ENCODE measurements around the gene ST6GALNAC1.

The ST6GALNAC1 gene

DNA sequence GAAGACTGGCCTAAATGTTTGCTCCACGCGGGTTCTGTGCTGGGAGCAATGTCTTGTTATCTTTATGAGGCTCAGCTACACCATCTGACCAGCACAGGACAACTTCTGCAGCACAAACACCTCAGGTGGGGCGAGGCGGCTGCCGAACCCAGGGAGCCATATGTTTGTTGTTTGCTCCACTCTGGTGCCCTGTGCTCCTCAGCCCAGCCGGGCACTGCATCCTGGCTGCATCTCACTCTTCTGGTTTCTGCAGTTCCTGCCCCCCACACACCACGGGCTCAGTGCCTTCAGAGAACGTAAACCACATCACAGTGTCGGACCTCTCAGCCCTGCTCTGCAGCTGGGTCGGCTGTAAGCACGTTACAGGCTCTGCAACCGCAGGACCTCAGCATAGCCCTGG lies 34.8 kb upstream of the ST6GALNAC1 start:
- DNase-seq (ENCODE audit: low read depth, low spot score), result peak; percentile 93
- H3K4me3 ChIP-seq (ENCODE audit: low read length), result peak overlapping the region; percentile 29

DNA sequence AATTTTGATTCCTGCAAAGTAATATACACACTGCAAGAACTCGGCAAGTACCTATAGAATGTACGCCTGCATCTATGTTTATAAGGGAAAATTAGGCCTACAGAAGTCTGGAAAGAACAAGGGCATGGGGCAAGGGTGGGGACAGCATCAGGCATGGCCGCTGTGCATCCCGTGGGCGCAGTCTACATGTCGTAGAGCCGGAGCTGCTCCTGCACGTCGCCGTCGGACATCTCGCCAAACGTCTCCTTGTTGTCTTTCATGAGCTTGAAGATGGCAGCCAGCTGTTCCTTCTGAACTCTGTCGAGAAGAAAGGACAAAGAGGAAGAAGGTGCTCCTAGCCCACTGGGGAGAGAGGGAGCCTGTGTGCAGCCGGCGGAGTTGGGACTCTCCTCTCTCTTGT lies 33.8 kb upstream of the ST6GALNAC1 start:
- H3K4me3 ChIP-seq (ENCODE audit: low read length), result no peak overlapping the region
- DNase-seq (ENCODE audit: low read depth, low spot score), result no peak

DNA sequence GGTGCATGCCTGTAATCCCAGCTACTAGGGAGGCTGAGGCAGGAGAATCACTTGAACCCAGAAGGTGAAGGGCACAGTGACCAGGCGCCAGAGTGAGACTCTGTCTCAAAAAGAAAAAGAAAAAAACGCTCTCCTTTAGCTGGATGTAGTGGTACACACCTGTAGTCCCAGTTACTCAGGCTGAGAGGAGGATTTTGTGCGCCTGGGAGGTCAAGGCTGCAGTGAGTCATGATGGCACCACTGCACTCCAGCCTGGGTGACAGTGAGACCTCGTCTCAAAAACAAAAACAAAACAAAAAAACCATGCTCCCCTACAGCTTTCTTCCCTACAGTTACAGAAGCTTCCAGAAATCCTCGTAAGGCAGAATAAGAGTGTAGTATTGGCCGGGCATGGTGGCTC lies 33.1 kb upstream of the ST6GALNAC1 start:
- no peak for DNase-seq (ENCODE audit: low read depth, low spot score)

DNA sequence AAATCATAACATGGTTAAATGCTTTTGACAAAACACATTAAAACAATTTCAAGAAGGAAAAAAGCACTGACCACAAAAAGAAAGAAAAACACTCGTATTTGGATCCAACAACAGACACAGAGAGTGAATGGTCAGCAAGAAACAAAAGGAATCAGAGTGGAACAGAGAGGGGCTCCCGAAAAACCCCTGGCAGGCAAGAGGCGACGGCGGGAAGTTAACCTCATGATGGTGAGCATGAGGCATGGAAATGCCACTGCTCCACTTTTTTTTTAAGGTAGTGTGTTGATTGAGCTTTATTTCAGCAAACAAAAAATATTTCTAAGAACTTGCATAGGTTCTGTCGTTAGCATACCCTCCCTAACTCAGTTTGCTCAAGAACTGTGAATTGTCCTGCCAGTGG lies 32.1 kb upstream of the ST6GALNAC1 start:
- no peak for DNase-seq (ENCODE audit: low read depth, low spot score)
- H3K4me3 ChIP-seq (ENCODE audit: low read length), result no peak overlapping the region

More for the DNA sequence above, 33.1 kb upstream of the ST6GALNAC1 start:
- no peak overlapping the region for H3K4me3 ChIP-seq (ENCODE audit: low read length)

DNA sequence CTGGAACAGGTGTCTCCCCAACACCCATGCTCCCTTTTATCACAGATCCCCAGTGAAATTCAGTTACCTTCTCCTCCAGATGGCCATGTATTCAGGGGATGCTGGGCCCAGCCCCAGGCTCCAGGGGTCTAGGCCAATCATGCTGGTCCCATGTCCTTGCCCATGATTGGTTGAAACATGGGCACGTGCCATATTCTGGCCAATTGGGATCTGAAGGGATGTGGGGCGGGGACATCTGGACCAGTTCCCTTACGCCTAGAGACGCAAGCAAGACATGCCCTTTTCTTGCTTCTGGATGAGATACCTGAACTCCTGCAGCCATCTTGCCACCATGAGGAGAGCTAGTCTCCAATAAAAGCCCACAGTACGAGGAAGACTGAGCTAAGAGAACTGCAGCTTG lies 31.0 kb upstream of the ST6GALNAC1 start:
- no peak for DNase-seq (ENCODE audit: low read depth, low spot score)
- no peak overlapping the region for H3K4me3 ChIP-seq (ENCODE audit: low read length)

DNA sequence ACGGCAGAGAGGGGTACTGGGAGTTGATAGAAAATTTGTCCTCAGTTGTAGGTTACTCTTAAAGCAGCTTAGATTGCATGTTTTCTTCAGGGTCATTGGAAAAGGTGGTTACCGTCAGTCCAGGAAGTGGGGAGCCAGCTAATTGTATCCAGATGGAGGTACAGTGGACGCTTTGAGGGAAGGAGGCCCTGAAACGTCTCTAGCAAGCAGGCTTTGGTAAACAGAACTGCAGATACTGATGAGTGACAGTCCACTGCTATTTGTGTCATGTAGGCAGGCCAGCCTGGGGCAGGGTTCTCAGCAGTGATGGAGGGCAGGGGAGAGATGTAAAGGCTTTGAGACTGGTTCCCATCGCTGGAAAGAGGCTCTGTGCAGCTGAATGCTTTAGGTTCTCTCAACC lies 30.2 kb upstream of the ST6GALNAC1 start:
- no peak overlapping the region for H3K4me3 ChIP-seq (ENCODE audit: low read length)
- no peak for DNase-seq (ENCODE audit: low read depth, low spot score)

DNA sequence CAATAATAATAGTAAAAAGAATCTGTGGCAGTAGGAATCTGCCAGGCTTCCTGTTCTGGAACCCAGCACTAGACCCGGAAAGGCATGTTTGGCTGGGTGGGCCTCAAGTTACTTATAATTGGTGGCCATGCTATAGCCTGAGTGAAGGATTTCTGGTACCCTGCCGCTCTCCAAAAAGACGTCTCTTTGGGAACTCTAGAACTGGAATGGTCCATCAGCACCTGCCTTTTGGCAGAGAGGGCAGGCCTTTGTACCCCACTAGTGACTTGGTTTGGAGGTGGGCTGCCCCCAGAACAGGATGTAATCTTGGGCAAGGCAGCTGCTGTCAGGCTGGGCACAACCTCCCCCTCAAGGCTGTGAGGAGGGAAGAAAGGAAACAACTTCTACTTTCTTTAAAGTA lies 29.3 kb upstream of the ST6GALNAC1 start:
- H3K4me3 ChIP-seq (ENCODE audit: low read length), result peak overlapping the region; percentile 65
- DNase-seq (ENCODE audit: low read depth, low spot score), result no peak

DNA sequence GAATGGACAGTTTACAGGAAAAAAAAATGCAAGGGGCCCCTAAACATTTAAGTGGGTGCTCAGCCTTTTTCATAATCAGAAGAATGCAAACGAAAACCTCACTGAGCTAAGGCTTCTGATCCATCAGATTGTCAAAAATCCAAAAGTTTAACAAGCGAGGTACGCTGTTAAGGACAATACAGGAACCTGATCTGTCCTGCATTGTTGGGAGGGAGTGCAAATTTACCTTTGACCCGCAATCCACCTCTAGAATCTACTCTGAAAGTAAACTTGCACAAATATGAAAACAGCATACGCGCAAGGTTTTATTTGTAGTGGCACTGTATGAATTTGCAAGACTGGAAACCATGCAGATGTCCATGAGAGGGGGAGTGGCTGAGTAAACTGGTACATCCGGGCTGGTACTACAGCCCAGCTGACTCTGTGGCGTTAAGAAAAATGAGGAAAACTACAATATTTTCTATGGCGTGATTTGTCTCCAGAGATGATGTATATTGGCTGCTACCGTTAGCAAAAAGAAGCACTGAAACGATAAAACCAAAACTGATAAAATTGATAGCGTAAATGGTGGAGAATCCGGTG lies 28.8 kb upstream of the ST6GALNAC1 start:
- no peak for DNase-seq (ENCODE audit: low read depth, low spot score)

DNA sequence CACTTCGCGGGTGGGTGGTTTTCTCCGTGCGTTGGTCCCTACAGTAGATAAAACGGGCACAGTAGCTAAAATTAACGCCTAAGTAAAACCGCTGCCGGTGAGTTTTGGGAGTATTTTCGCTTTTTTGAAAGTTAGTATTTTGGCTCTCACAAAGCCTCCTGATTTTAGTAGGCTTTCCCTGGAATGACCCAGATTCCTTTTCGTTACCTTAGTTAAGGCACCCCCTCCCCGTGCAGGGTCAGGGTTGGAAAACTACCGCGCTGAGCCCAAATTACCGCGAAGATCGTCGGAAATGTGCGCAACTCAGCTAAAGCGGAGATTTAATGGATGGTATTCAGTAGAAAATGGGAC lies 28.3 kb upstream of the ST6GALNAC1 start:
- H3K4me3 ChIP-seq (ENCODE audit: low read length), result peak overlapping the region; percentile 65
- no peak for DNase-seq (ENCODE audit: low read depth, low spot score)

More for the DNA sequence above, 28.8 kb upstream of the ST6GALNAC1 start:
- H3K4me3 ChIP-seq (ENCODE audit: low read length), result peak overlapping the region; percentile 65

DNA sequence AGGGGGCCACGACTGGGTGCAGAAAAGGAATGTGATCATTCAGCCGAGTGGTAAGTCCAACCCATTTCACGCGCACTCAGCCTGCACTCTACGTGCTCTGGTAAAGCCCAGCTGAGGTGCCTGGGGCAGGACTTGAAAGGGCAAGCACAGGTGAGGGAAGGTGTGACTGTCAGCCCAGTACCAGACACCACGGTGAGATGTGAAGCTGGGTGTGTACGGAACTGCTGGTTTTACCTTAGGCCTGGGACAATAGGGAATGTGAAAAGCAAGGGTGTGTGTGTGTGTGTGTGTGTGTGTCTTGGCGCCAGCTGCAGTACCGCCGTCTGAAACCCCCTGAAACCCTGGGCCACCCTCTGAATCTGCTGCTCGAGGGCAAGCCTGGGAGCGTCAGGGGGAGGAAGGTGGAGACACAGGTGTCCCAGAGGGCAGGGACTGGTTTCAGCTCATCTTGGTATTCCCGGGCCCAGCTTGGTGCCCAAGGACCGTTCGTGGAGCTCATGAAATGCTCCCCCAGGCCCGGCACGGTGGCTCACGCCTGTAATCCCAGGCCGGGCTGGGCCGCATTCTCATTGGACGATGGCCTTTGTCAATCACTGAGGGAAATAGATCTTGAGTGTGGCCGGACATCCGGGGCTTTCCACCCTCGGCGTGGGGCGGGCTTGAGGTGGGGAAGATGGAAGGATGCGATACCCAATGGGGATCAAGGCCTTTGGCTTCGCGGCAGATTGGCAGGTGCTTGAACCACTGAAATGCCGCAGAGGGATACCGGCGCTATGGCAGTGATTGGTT lies 27.8 kb upstream of the ST6GALNAC1 start:
- DNase-seq (ENCODE audit: low read depth, low spot score), result peak; percentile 100
- H3K4me3 ChIP-seq (ENCODE audit: low read length), result peak overlapping the region; percentile 65

DNA sequence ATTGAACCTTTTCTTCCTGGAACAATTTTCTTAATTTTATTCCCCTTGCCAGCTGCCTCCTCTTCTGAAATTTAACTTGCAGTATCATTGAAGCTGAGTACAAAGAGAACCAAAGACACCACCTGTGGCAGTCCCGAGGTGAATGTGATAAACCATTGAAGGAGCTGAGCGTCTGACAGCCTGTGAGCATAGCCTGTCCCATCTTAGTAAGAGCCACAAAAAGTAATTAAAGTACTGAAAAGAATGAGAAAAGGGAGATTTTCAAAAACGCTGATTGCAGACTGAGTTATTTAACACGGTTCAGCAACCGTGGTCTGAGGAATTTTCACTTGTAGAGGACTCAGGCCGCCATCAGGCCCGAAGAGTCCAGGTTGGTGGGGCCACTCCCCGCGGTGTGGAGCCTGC lies 27.2 kb upstream of the ST6GALNAC1 start:
- peak overlapping the region; percentile 65; the same call in 1 of the 2 replicates for H3K4me3 ChIP-seq (ENCODE audit: low read length)
- DNase-seq (ENCODE audit: low read depth, low spot score), result no peak

DNA sequence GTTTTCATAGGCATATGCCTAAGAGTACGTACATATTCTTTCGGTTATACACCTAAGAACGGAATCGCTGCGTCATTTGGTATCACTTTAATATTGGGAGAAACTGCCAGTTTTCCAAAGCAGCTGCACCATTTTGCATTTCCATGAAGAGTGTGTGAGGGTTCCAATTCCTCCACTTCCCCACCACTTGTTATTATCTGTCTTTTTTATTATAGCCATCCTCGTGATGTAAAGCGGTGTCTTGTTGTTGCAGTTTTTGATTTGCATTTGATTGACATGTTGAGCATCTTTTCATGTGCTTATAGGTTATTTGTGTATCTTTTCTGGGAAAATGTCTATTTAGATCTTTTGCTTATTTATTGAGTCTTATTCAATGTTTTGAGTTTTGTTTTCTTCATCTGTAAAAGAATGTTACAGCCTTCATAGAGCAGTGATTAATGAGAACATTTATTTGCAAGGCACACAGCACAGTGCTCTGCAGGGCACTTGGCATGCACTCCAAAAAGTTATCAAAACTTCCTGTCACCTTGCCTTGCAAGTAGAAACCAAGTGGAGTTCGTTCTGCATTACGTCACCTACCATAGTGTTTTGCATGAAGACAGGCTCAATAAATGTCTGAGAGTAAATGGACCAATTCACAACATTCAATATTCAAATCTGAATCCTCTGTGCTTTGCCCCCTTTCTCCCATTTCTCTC lies 26.6 kb upstream of the ST6GALNAC1 start:
- DNase-seq (ENCODE audit: low read depth, low spot score), result no peak
- no peak overlapping the region for H3K4me3 ChIP-seq (ENCODE audit: low read length)

DNA sequence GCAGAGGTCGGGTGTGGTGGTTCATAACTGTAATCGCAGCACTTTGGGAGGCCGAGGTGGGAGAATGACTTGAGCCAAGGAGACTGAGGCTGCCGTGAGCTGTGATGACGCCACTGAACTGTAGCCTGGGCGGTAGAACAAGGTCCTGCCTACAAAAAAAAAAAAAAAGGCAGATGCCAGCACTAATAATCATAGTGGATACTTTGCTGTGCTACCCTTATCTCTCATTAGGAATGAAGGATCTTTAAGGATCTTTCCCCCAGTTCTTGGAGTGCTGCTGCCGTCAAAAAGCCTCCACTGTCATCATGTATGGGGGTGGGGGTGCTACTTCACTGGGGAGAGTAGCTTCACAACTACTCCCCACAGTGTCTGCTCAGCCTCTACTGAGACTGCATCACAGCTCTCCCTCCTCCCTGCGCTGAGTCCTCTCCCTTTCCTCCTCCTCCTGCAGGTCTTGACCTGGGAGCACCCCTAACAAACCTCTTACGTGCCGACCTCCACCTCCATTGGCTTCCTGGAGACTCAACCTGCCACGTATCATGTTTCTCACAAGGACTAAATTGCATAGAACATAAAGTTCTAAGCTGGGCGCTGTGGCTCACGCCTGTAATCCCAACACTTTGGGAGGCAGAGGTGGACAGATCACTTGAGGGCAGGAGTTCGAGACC lies 24.4 kb upstream of the ST6GALNAC1 start:
- no peak for DNase-seq (ENCODE audit: low read depth, low spot score)

DNA sequence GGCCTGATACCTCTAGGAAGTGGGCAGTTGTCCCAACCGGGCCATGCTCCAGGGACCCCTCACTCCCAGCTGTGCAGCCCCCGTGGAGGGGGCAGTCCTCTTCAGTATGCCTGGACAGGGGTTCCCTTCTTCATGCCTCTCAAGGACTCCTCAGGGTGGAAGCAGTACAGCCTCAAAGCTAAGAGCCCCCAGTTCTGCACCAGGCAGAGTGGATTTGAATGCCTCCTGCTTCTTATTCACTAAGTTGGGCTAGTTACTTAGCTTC lies 23.9 kb upstream of the ST6GALNAC1 start:
- H3K4me3 ChIP-seq (ENCODE audit: low read length), result no peak overlapping the region

More for the DNA sequence above, 24.4 kb upstream of the ST6GALNAC1 start:
- H3K4me3 ChIP-seq (ENCODE audit: low read length), result no peak overlapping the region

DNA sequence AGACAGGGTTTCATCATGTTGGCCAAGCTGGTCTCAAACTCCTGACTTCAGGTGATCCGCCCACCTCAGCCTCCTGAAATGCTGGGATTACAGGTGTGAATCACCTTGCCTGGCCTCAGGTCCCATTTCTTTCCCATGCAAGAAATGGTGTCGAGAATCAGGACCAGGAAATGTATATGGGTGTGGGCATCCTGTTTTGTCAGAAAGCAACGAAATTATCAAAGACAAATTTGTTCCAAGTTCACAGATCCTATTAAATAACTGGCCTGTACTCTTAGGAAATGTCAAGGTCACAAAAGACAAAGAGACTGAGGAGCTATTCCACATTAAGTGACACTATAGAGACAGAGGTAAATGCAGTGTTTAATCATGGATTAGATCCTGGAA lies 17.1 kb upstream of the ST6GALNAC1 start:
- no peak overlapping the region for H3K4me3 ChIP-seq (ENCODE audit: low read length)
- no peak for DNase-seq (ENCODE audit: low read depth, low spot score)

More for the DNA sequence above, 23.9 kb upstream of the ST6GALNAC1 start:
- no peak for DNase-seq (ENCODE audit: low read depth, low spot score)

DNA sequence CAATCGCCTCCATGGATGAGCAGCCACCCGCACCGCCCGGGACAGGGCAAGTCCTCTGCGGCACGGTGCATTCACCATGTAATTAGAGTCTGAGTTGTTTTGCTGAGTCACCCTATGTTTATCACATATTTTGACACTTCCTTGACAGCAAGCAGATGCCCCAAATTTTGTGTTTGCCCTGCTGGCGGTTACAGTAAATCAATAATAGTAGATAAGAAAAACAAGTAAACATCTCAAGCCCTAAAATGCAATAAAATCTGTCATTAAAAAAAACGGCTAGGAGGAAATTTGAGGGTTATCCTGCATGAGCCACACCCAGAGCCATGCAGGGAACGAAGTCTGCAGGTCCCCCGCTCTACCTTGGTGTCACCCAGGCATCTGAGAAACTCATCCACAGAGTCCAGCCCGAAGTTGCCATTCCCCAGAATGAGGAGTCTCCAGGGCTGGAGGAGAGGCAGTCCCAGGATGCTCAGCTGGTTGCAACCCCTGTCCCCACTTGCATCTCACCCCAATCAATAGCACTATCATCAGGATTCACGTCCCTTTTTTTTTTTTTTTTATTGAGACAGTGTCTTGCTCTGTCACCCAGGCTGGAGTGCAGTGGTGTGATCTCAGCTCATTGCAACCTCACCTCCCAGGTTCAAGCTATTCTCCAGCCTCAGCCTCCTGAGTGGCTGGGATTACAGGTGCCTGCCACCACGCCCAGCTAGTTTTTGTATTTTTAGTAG lies 16.5 kb upstream of the ST6GALNAC1 start:
- H3K4me3 ChIP-seq (ENCODE audit: low read length), result no peak overlapping the region
- no peak for DNase-seq (ENCODE audit: low read depth, low spot score)

DNA sequence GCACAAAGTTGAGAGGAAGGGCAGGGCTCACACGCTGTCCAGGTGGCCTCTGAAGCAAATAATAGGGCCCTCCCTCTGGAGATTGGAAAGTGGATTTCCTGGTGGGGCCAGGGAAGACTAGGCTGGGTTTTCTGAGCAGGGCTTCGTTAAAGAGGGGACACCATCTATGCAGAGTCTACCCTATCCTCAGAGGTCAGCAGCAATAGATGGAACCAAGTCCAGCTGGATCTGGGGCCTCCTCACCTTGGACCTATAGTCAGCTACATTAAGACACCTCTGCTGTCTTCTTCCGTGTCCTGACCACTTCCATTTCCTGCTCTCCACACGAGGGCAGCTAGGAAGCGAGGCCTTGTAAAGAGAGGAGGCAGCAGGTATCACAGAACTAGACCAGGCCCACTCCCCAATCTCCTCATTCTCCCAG lies 14.7 kb upstream of the ST6GALNAC1 start:
- DNase-seq (ENCODE audit: low read depth, low spot score), result no peak
- no peak overlapping the region for H3K4me3 ChIP-seq (ENCODE audit: low read length)

DNA sequence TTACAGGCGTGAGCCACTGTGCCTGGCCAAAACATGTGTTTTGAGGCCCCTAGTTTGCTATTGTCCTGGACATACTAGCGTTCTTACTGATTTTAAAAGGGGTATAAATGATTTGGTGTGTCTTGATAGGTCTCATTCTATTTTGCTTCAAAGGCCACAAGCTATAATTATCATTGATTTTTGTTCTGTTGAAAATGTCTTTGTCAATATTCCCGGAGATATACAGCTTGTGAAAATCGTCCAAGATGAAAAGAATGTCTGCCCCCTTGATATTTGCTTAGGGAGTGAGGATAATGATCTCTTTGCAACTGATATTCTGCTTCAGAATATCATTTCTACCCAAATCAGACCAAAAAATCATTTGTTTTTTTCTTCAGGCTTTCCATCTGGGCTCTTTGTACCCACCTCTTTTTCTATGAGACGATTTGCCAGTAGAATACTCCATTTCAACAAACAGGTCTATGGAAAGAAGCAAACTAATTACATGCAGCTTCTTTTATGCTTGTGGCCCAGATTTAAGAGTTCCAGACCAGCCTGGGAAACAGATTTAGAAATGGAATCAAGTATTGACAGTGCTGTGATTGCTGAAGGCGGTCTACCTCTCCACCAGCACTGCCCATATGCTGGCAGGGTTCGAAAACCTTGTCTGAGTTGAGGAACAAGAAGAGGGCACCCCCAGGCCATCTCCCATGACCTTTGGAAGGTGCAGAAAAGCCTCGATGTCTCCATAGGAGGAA lies 14.1 kb upstream of the ST6GALNAC1 start:
- H3K4me3 ChIP-seq (ENCODE audit: low read length), result no peak overlapping the region
- no peak for DNase-seq (ENCODE audit: low read depth, low spot score)

DNA sequence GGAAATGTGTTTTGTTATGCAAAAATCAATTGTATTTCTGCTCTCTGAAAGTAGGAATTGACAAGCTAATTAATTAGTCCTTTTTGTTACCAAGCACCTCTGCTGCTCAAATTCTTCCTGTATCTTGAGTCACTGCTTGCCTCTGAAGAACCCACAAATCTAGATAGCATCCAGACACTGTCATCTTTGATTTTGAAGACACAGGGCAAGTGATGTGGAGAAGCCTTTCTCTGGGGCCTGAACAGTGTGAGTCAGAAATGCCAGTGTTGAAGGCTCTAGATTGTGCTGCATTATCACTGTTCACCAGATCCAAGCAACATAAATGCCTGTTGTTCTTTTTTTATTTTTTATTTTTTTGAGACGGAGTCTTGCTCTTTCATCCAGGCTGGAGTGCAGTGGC lies 10.9 kb upstream of the ST6GALNAC1 start:
- H3K4me3 ChIP-seq (ENCODE audit: low read length), result no peak overlapping the region
- DNase-seq (ENCODE audit: low read depth, low spot score), result no peak

All from Jurkat, Clone E6-1 (cell line).